Astrocyte (in vitro differentiated cells and primary cell): Measurements from ENCODE around the gene EID3.

Experiments
- EZH2 ChIP-seq: IDR thresholded peaks from 2 replicates; pipeline ENCODE4 v1.6.1; 2012; ENCODE audit warnings: mild to moderate bottlenecking, low read length, inconsistent platforms; ENCODE audit not compliant: insufficient read depth
- TF ChIP-seq, protein P1 (sequence below): IDR thresholded peaks from 2 replicates; pipeline ENCODE4 v1.5.1; 2011; ENCODE audit warnings: low read depth, mild to moderate bottlenecking, inconsistent platforms, low read length, moderate library complexity; ENCODE audit not compliant: insufficient read depth

DNA sequence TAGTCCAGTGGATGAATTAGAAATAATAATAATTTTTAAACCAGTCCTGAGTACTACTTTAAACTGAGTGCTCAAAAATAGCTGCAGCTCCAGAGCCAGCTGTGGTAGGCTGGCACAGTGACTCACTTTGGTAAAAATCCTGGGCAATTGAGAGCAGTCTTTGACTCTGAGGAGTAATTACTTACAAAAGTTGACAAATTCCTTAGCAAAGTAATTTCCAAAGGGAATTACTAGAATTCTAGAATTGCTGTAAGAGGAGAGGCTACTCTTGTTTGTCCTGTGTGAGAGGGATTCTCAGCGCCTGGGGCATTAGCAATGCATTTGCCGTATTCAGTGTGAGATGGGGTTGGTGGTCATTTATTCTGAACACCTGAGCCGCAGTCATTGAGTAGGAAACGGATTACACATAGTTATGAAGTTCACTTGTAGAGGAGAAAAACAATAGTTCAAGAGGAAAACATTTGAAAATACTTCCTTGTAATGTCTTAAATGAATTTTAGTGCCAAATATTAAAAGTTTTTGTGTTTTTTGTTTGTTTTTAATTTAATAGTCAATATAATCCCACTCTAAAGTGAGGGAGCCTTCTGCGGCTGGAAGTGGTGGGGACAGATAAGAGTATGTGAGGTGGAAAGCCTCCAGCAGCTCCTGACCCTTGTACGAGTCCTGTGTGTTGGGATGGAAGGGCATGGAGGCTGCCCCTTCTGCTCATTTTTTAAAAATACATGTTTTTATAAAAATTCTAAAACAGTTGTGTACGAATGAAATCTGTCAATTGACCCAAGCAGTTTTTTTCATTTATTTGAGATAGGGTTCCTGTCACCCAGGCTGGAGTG is 41.9 kb downstream of the EID3 start:
- TF ChIP-seq, protein P1, sequence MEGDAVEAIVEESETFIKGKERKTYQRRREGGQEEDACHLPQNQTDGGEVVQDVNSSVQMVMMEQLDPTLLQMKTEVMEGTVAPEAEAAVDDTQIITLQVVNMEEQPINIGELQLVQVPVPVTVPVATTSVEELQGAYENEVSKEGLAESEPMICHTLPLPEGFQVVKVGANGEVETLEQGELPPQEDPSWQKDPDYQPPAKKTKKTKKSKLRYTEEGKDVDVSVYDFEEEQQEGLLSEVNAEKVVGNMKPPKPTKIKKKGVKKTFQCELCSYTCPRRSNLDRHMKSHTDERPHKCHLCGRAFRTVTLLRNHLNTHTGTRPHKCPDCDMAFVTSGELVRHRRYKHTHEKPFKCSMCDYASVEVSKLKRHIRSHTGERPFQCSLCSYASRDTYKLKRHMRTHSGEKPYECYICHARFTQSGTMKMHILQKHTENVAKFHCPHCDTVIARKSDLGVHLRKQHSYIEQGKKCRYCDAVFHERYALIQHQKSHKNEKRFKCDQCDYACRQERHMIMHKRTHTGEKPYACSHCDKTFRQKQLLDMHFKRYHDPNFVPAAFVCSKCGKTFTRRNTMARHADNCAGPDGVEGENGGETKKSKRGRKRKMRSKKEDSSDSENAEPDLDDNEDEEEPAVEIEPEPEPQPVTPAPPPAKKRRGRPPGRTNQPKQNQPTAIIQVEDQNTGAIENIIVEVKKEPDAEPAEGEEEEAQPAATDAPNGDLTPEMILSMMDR: no peak
- no peak for TF ChIP-seq EZH2
